Heart left ventricle (tissue), 13 donors: Measurements from ENCODE around the gene FNDC5.

Experiments used
- CTCF ChIP-seq, 12 donors: fragments of 200-600 bp; sonication (generic) in 4 of 12; IDR thresholded peaks; one replicate each; pipeline versions ENCODE4 v1.5.0 to v1.8.0; 2018 to 2022; ENCODE audit warnings: antibody characterized with exemption in 12 of 12, mild to moderate bottlenecking in 5 of 12
- POLR2A ChIP-seq, 2 donors: fragments of 450-650 bp; IDR thresholded peaks; one replicate each; pipeline ENCODE4 v1.6.1; 2017; ENCODE audit warnings: antibody characterized with exemption in 2 of 2, mild to moderate bottlenecking in 2 of 2, moderate library complexity in 2 of 2
- donor health status: ischemic (EF 13 %, LVEDD 7.1; RV severe dilation, severe dysfunction).
- donor health status: DM: no; HTN: yes; CAD: no.
- donor health status: DM: no; HTN: no; CAD: no.
- donor health status: ischemic (EF 25% LVEDD 6.9; RV normal size, moderate dysfunction).
- donor health status: ischemic (EF 25% LVEDD 5.7; RV mildly dilated, moderate dysfunction).
- donor health status: ischemic (EF 35%, LVEDD 5.7; RV mildly dilated, moderate dysfunction).
- donor health status: nonischemic (EF 11% LVEDD 7.7; RV severe dilation, severe dysfunction).
- donor health status: DM: yes; HTN: yes; CAD: no.
- donor health status: PGD.
- donor health status: ischemic (EF 29% LVEDD 5.4; RV normal size, mild dysfunction).
- donor health status: nonischemic (EF 23%, LVEDD 6.1; RV moderate dilation, normal function).

GRCh38 chr1:32906654-32907053, 35.9 kb upstream of the FNDC5 start:
- no peak for TF ChIP-seq CTCF (IDR thresholded peaks at IDR 0.05)
- TF ChIP-seq POLR2A (IDR thresholded peaks at IDR 0.05): no peak
